ENCODE results near the gene RNF10. TPM values are rescaled to one million over a fixed set of nuclear protein-coding genes. Genes with fewer than 3 reads are reported as not detected.

The RNF10 gene
- total and polyA plus RNA-seq, 9 of the 15 experiments (the other 6 are each of a cell fraction or from before 2014, with no cell fraction given): 43.0 to 139 (median 80.1) TPM

GRCh38 chr12:120488057-120488640, 46.0 kb upstream of the RNF10 start (continued):
- TF ChIP-seq CREB3L1 (IDR thresholded peaks at IDR 0.05; ENCODE audit: borderline replicate concordance, low read depth) (no peak), SPI1 (IDR thresholded peaks at IDR 0.05; ENCODE audit: borderline replicate concordance, low read depth, low read length) (0 out of 2 replicates have a peak, but pooled peaks have one; percentile 0), USF2 (CRISPR knock-in tag; IDR thresholded peaks at IDR 0.05) (no peak), RBBP5 (IDR thresholded peaks at IDR 0.05; ENCODE audit: borderline replicate concordance, insufficient read depth, low read length, poor library complexity, severe bottlenecking) (peak; percentile 17), MXD1 (CRISPR knock-in tag; IDR thresholded peaks at IDR 0.05; ENCODE audit: borderline replicate concordance, poor library complexity, severe bottlenecking) (no peak), ELF4 (CRISPR knock-in tag; IDR thresholded peaks at IDR 0.05) (0 out of 2 replicates have a peak, but pooled peaks have one; percentile 62), PTRF (tag; IDR thresholded peaks at IDR 0.05) (no peak), RAD21 (CRISPR knock-in tag; conservative IDR thresholded peaks at IDR 0.05 in 1 of 2, IDR thresholded peaks at IDR 0.05 in 1 of 2) (no peak), SOX6 (IDR thresholded peaks at IDR 0.05) (no peak), ZSCAN29 (IDR thresholded peaks at IDR 0.05) (no peak), PRMT5 (CRISPR knock-in tag; IDR thresholded peaks at IDR 0.05) (no peak), ZNF280B (CRISPR knock-in tag; IDR thresholded peaks at IDR 0.05) (no peak), POLR2H (tag; IDR thresholded peaks at IDR 0.05; ENCODE audit: low read depth) (no peak), TCF3 (CRISPR knock-in tag; IDR thresholded peaks at IDR 0.05) (peak; percentile 11; the same call in 1 of the 2 replicates), ARID1B (IDR thresholded peaks at IDR 0.05) (no peak), RHOXF2B (CRISPR knock-in tag; conservative IDR thresholded peaks at IDR 0.05) (no peak), FUS (optimal IDR thresholded peaks at IDR 0.05; ENCODE audit: low read depth, low read length) (no peak), KLF10 (CRISPR knock-in tag; IDR thresholded peaks at IDR 0.05) (no peak), SIN3A (IDR thresholded peaks at IDR 0.05; ENCODE audit: borderline replicate concordance in 2 of 2, control insufficient read depth in 1 of 2, low read depth in 2 of 2, low read length in 2 of 2) (no peak), ZNF668 (CRISPR knock-in tag; IDR thresholded peaks at IDR 0.05) (no peak), PATZ1 (CRISPR knock-in tag; IDR thresholded peaks at IDR 0.05; ENCODE audit: borderline replicate concordance) (no peak), RBFOX2 (IDR thresholded peaks at IDR 0.05; ENCODE audit: low read depth, low read length) (no peak)

All from K562 (cell line).